GM12878 (cell line): ENCODE measurements around the gene WFIKKN1. TPM values are rescaled to one million over a fixed set of nuclear protein-coding genes. Genes with fewer than 3 reads are reported as not detected.

Experiments used
- ATAC-seq: fragments of 200-7000 bp; cut with Tn5 transposase; 3 replicates; pipeline ENCODE4 v1.9.1; 2020; ENCODE audit warnings: mild to moderate bottlenecking, moderate library complexity
- BruUV-seq: library from RNA; stranded (reverse); fragments of 400-500 nt; replicated peaks from 2 replicates; lab custom pipeline; 2021; lab: Mats Ljungman, UMichigan
- CTCF ChIA-PET: fragments of 300-600 bp; sonication (Branson Sonifier 250); formaldehyde crosslinking; extraction: SDS; loops from one replicate; lab custom pipeline; 2021; ENCODE audit warnings: inconsistent platforms; lab: Yijun Ruan, JAX
- POLR2A ChIA-PET: fragments of 350-600 bp; formaldehyde crosslinking; extraction: SDS; loops from one replicate; lab custom pipeline; 2021; ENCODE audit warnings: inconsistent platforms; lab: Charles Lee
- RAD21 ChIA-PET: fragments of 300-600 bp; sonication (Branson Sonifier 250); formaldehyde crosslinking; loops from one replicate; lab custom pipeline; 2023; ENCODE audit warnings: antibody characterized with exemption; ENCODE audit not compliant: unreplicated experiment; lab: Charles Lee
- SMC1A ChIA-PET: fragments of 300-600 bp; sonication (Branson Sonifier 250); formaldehyde crosslinking; loops from one replicate; lab custom pipeline; 2023; ENCODE audit not compliant: unreplicated experiment, uncharacterized antibody; lab: Charles Lee
- DNase-seq: peaks from one replicate; pipeline ENCODE4 v3.0.0-alpha.2; 2011; ENCODE audit warnings: low read depth, low spot score
- FAIRE-seq: peaks from 3 replicates; lab custom pipeline; 2011; peaks lifted over from hg19 to GRCh38; lab: Jason Lieb, UNC
- H2AFZ ChIP-seq: 2 replicates; pipeline ENCODE4 v1.6.0; 2011; ENCODE audit warnings: low read depth, low read length, control low read depth; ENCODE audit not compliant: control insufficient read depth
- H3K27ac ChIP-seq: 2 replicates; pipeline ENCODE4 v1.5.1; 2011; ENCODE audit warnings: control low read depth; ENCODE audit not compliant: control insufficient read depth, insufficient read depth
- H3K27me3 ChIP-seq, 2 experiments: replicated peaks in 1 of 2; 2 replicates each; pipeline versions ENCODE4 v1.6.0 to v1.6.1; 2011; ENCODE audit warnings: low read length in 1 of 2; ENCODE audit not compliant: control insufficient read depth in 2 of 2, insufficient read depth in 2 of 2
- H3K36me3 ChIP-seq, 2 experiments: 2 replicates each; pipeline ENCODE4 v1.5.1; 2011; ENCODE audit warnings: low read length in 1 of 2; ENCODE audit not compliant: control insufficient read depth in 2 of 2, insufficient read depth in 2 of 2
- H3K4me1 ChIP-seq: 2 replicates; pipeline ENCODE4 v1.6.1; 2011; ENCODE audit warnings: mild to moderate bottlenecking, low read length, moderate library complexity, mixed read lengths; ENCODE audit not compliant: control insufficient read depth, insufficient read depth
- H3K4me2 ChIP-seq: 2 replicates; pipeline ENCODE4 v1.6.0; 2011; ENCODE audit warnings: control low read depth; ENCODE audit not compliant: control insufficient read depth, insufficient read depth
- H3K4me3 ChIP-seq: fragments of 200-600 bp; sonication (generic); 2 replicates; pipeline ENCODE4 v1.5.1; 2016
- H3K79me2 ChIP-seq: 2 replicates; pipeline ENCODE4 v1.6.0; 2011; ENCODE audit warnings: low read length; ENCODE audit not compliant: control insufficient read depth, insufficient read depth
- H3K9ac ChIP-seq: 2 replicates; pipeline ENCODE4 v1.8.0; 2011; ENCODE audit warnings: low read length, control low read depth, mixed read lengths; ENCODE audit not compliant: control insufficient read depth, insufficient read depth
- H3K9me3 ChIP-seq: replicated peaks from 3 replicates; pipeline ENCODE4 v1.5.1; 2011; ENCODE audit warnings: mild to moderate bottlenecking, low read length; ENCODE audit not compliant: control insufficient read depth, insufficient read depth
- H4K20me1 ChIP-seq: 2 replicates; pipeline ENCODE4 v1.6.0; 2011; ENCODE audit not compliant: control insufficient read depth, insufficient read depth
- NFXL1 ChIP-seq: fragments of 450-650 bp; IDR thresholded peaks from 2 replicates; pipeline ENCODE4 v1.6.1; 2017; ENCODE audit warnings: antibody characterized with exemption, mild to moderate bottlenecking, borderline replicate concordance
- WGBS: methylation state at CpG from one replicate; pipeline ENCODE4 v1.1.6; 2016; ENCODE audit warnings: low lambda C conversion rate; ENCODE audit not compliant: insufficient replicate concordance, insufficient coverage; ENCODE audit errors: missing lambda C conversion rate; 5-methylcytosine and 5-hydroxymethylcytosine counted together
- in situ Hi-C: fragments of 300-500 bp; cut with MboI; formaldehyde crosslinking; loops from 9 replicates; pipeline ENCODE4 v1.14.3; 2018; ENCODE audit warnings: mixed read lengths
- intact Hi-C: fragments of 100-400 bp; cut with micrococcal nuclease; formaldehyde crosslinking; loops from one replicate; pipeline ENCODE4 v1.14.2; 2022; ENCODE audit not compliant: unreplicated experiment
- polyA plus RNA-seq, 11 experiments: library from polyadenylated mRNA; depleted of rRNA in 4 of 11; unstranded in 6 of 11; stranded (reverse) in 5 of 11; fragments of >200 nt; fragmentation: Nextera tagmentation in 4 of 11; fragmentation: Illumina TruSeq in 1 of 11; extraction: Ambion mirVana in 4 of 11; extraction: Trizol in 1 of 11; gene quantifications; 1 replicate in 1 of 11; 2 replicates in 10 of 11; pipeline versions ENCODE4 v1.2.1 to v1.2.3, GENCODE V29; 2011 to 2016; ENCODE audit warnings: inconsistent platforms in 2 of 11, missing spikeins in 2 of 11, low read depth in 1 of 11
- total RNA-seq, 4 experiments: library from RNA; depleted of rRNA in 3 of 4; stranded (reverse); fragments of >200 nt in 3 of 4; fragmentation: Illumina TruSeq in 1 of 4; extraction: Trizol in 1 of 4; gene quantifications; 2 replicates each; pipeline versions ENCODE4 v1.2.1 to v1.2.3, GENCODE V29; 2013 to 2021
- TF ChIP-seq, protein P1 (sequence below): IDR thresholded peaks from 2 replicates; pipeline ENCODE4 v1.6.1; 2011; ENCODE audit warnings: borderline replicate concordance, low read depth, mild to moderate bottlenecking, moderate library complexity, low read length; ENCODE audit not compliant: insufficient read depth, poor library complexity, severe bottlenecking
- TF ChIP-seq, protein P2 (sequence below): IDR thresholded peaks from 2 replicates; pipeline ENCODE4 v1.6.1; 2011; ENCODE audit warnings: mild to moderate bottlenecking, low read depth, low read length, moderate library complexity; ENCODE audit not compliant: insufficient replicate concordance

WFIKKN1 gene
- total and polyA plus RNA-seq, 10 of the 15 experiments (the other 5 are each of a cell fraction or from before 2014, with no cell fraction given) = 0.01 to 0.41 (median 0.05) TPM; not detected in 2

DNA sequence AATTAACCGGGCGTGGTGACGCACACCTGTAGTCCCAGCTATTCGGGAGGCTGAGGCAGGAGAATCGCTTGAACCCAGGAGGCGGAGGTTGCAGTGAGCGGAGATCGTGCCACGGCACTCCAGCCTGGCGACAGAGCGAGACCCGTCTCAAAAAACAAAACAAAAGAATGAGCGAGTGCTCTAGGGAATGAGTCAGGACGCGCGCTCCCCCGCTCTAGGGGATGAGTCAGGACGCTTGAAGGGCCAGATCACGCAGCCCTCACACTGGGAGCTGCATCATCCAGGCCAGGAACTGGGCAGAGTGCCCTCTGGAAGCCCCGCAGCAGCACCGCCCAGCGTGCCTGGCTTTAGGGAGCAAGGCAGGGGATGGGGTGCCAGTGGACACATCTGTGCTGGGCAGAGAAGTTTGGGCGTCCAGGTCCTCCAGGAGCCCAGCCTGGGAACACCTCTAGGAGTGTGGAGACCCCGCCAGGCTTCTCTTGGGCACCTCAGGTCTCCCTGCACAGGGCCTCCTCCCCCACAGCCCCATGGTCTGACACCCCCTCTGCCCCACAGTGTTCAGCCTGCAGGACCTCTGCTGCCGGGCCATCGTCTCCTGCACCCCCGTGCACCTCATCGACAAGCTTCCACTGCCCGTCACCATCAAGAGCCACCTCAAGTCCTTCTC, 3.9 kb upstream of the WFIKKN1 start:
- DNase-seq = no peak
- Histone ChIP-seq H3K9me3 (no peaks in the 10 kb centered on the region), H3K27ac (no peak overlapping the region), H2AFZ (no peak overlapping the region), H3K4me2 (no peak overlapping the region), H3K27me3 (no peaks in the 10 kb centered on the region), H3K36me3 (no peaks in the 10 kb centered on the region; a peak in 1 of 4 replicates), H3K9ac (no peak overlapping the region), H4K20me1 (no peaks in the 10 kb centered on the region; the same call in 1 of the 2 replicates), H3K4me1 (no peaks in the 10 kb centered on the region), H3K4me3 (no peak overlapping the region), H3K79me2 (no peaks in the 10 kb centered on the region)
- WGBS = 91% methylated on average over 29 of the region's 29 CpGs
- CTCF ChIA-PET = no interaction called here
- RAD21 ChIA-PET = no interaction called here
- POLR2A ChIA-PET = no interaction called here
- BruUV-seq = no TSS peak
- no peak for ATAC-seq
- FAIRE-seq = no peak
- SMC1A ChIA-PET = no interaction called here
- in situ Hi-C loops (no loop called here), intact Hi-C loops (no loop called here)
- TF ChIP-seq, protein P1, sequence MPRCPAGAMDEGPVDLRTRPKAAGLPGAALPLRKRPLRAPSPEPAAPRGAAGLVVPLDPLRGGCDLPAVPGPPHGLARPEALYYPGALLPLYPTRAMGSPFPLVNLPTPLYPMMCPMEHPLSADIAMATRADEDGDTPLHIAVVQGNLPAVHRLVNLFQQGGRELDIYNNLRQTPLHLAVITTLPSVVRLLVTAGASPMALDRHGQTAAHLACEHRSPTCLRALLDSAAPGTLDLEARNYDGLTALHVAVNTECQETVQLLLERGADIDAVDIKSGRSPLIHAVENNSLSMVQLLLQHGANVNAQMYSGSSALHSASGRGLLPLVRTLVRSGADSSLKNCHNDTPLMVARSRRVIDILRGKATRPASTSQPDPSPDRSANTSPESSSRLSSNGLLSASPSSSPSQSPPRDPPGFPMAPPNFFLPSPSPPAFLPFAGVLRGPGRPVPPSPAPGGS = peak; percentile 76
- TF ChIP-seq, protein P2, sequence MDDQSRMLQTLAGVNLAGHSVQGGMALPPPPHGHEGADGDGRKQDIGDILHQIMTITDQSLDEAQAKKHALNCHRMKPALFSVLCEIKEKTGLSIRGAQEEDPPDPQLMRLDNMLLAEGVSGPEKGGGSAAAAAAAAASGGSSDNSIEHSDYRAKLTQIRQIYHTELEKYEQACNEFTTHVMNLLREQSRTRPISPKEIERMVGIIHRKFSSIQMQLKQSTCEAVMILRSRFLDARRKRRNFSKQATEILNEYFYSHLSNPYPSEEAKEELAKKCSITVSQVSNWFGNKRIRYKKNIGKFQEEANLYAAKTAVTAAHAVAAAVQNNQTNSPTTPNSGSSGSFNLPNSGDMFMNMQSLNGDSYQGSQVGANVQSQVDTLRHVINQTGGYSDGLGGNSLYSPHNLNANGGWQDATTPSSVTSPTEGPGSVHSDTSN = peak; percentile 32
- no peak for TF ChIP-seq NFXL1
